PFSK-1 (cell line): ENCODE results near the gene FAM83G.

Source experiments
- POLR2AphosphoS5 ChIP-seq: IDR thresholded peaks from 2 replicates; pipeline ENCODE4 v1.6.1; 2012; ENCODE audit warnings: low read depth, mild to moderate bottlenecking, control low read depth, low read length, moderate library complexity
- SIN3A ChIP-seq: IDR thresholded peaks from 2 replicates; pipeline ENCODE4 v1.6.1; 2012; ENCODE audit warnings: mild to moderate bottlenecking, low read length, moderate library complexity, borderline replicate concordance; ENCODE audit not compliant: insufficient read depth
- TAF1 ChIP-seq: IDR thresholded peaks from 2 replicates; pipeline ENCODE4 v1.6.1; 2012; ENCODE audit warnings: low read length, control low read depth, borderline replicate concordance; ENCODE audit not compliant: insufficient read depth
- TF ChIP-seq, protein P1 (sequence below), 2 experiments: IDR thresholded peaks; 2 replicates each; pipeline versions ENCODE4 v1.6.1 to v1.8.0; 2011 to 2012; ENCODE audit warnings: low read depth in 2 of 2, low read length in 2 of 2, control low read depth in 1 of 2, inconsistent platforms in 1 of 2, mild to moderate bottlenecking in 1 of 2, moderate library complexity in 1 of 2; ENCODE audit not compliant: insufficient read depth in 1 of 2

DNA sequence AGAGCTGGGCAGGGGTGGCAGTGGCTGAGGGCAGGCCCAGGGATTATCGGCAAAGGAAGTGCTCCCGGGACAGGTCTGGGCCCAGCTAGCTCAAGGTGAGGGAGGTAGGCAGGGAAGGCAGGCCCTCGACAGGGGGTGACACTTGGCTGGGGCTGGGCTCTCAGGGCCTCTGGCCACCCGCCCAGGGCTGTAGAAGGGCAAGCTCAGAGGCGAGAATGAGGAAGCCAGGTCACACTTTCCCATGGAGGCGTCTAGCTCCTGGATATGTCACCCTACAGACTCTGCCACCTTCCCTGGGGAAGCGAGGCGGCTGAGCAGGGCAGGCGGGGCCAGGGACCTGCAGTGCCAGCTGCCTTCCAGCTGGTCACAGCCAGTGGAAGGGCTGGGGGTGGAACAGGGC lies 19.1 kb downstream of the FAM83G start:
- TF ChIP-seq SIN3A (no peak), POLR2AphosphoS5 (no peak), TAF1 (no peak)
- TF ChIP-seq, protein P1, sequence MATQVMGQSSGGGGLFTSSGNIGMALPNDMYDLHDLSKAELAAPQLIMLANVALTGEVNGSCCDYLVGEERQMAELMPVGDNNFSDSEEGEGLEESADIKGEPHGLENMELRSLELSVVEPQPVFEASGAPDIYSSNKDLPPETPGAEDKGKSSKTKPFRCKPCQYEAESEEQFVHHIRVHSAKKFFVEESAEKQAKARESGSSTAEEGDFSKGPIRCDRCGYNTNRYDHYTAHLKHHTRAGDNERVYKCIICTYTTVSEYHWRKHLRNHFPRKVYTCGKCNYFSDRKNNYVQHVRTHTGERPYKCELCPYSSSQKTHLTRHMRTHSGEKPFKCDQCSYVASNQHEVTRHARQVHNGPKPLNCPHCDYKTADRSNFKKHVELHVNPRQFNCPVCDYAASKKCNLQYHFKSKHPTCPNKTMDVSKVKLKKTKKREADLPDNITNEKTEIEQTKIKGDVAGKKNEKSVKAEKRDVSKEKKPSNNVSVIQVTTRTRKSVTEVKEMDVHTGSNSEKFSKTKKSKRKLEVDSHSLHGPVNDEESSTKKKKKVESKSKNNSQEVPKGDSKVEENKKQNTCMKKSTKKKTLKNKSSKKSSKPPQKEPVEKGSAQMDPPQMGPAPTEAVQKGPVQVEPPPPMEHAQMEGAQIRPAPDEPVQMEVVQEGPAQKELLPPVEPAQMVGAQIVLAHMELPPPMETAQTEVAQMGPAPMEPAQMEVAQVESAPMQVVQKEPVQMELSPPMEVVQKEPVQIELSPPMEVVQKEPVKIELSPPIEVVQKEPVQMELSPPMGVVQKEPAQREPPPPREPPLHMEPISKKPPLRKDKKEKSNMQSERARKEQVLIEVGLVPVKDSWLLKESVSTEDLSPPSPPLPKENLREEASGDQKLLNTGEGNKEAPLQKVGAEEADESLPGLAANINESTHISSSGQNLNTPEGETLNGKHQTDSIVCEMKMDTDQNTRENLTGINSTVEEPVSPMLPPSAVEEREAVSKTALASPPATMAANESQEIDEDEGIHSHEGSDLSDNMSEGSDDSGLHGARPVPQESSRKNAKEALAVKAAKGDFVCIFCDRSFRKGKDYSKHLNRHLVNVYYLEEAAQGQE (IDR thresholded peaks at IDR 0.05; ENCODE audit: insufficient read depth in 1 of 2, low read depth in 2 of 2, low read length in 2 of 2) = no peak
